ENCODE measurements around the gene EZH1. TPM values are rescaled to one million over a fixed set of nuclear protein-coding genes. Genes with fewer than 3 reads are reported as not detected.

EZH1 gene
- total RNA-seq, 1 experiment from 2014 or later, result 45.5 TPM

DNA sequence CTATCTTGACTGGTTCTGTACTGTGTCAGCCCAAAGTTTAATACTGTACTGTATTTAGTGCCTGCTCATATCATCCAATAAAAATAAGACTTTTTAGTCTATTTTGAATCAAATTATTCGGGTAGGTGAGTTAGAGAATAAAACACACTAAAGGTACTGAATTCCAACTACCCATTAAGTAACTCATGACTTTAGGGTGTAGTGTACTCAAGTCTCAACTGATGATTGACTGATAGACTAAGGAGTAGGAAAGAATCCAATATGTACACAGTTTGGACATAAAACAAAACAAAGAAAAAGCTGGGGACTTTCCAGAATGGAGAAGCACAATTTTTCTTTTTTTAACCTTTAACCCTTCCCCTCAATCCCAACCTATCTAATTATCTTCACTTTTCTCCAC is 4.1 kb downstream of the EZH1 start:
- intact Hi-C loops (cut with micrococcal nuclease; ENCODE audit: unreplicated experiment), result no loop called here
- H3K4me1 Mint-ChIP-seq (ENCODE audit: low read depth, unreplicated experiment), result peaks cover 9% of the 10 kb centered on the region
- no peaks in the 10 kb centered on the region for H3K9me3 Mint-ChIP-seq (ENCODE audit: low read depth, unreplicated experiment)
- DNase-seq, result no peak
- BruUV-seq (replicated peaks), result no TSS peak
- peaks cover 21% of the 10 kb centered on the region for H3K36me3 Mint-ChIP-seq (ENCODE audit: insufficient read depth, unreplicated experiment)
- CTCF ChIA-PET, result no interaction called here
- no peaks in the 10 kb centered on the region for H3K27me3 Mint-ChIP-seq (ENCODE audit: unreplicated experiment)
- H3K27ac Mint-ChIP-seq (ENCODE audit: unreplicated experiment), result no peak overlapping the region
- H3K4me3 Mint-ChIP-seq (ENCODE audit: low read depth, unreplicated experiment), result no peak overlapping the region
- TF ChIP-seq, protein P1, sequence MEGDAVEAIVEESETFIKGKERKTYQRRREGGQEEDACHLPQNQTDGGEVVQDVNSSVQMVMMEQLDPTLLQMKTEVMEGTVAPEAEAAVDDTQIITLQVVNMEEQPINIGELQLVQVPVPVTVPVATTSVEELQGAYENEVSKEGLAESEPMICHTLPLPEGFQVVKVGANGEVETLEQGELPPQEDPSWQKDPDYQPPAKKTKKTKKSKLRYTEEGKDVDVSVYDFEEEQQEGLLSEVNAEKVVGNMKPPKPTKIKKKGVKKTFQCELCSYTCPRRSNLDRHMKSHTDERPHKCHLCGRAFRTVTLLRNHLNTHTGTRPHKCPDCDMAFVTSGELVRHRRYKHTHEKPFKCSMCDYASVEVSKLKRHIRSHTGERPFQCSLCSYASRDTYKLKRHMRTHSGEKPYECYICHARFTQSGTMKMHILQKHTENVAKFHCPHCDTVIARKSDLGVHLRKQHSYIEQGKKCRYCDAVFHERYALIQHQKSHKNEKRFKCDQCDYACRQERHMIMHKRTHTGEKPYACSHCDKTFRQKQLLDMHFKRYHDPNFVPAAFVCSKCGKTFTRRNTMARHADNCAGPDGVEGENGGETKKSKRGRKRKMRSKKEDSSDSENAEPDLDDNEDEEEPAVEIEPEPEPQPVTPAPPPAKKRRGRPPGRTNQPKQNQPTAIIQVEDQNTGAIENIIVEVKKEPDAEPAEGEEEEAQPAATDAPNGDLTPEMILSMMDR (IDR thresholded peaks at IDR 0.05; ENCODE audit: unreplicated experiment), result no peak

DNA sequence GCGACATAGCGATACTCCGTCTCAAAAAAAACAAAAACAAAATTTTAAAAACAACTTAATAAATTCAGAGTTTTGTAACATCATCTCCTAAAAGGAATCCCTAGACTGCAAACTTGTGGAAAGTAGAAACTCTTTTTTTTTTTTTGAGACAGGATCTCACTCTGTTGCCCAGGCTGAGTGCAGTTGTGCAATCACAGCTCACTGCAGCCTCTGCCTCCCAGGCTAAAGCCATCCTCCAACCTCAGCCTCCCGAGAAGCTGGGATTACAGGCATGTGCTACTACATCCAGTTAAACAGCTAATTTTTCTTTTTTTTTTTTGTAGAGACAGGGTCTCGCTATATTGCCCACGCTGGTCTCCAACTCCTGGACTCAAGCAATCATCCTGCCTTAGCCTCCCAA is 19.7 kb downstream of the EZH1 start:
- BruUV-seq (replicated peaks), result no TSS peak
- no peak for DNase-seq
- CTCF ChIA-PET, result interaction anchor here (0.7 to 1.9 kb wide), 2 partner anchors 38 to 215 kb away, joined by 6 read pairs; no protein-coding TSS in a partner anchor
- Mint-ChIP-seq H3K27me3 (ENCODE audit: unreplicated experiment) (no peaks in the 10 kb centered on the region), H3K36me3 (ENCODE audit: insufficient read depth, unreplicated experiment) (peaks cover 59% of the 10 kb centered on the region), H3K27ac (ENCODE audit: unreplicated experiment) (no peak overlapping the region), H3K4me3 (ENCODE audit: low read depth, unreplicated experiment) (no peak overlapping the region), H3K9me3 (ENCODE audit: low read depth, unreplicated experiment) (no peaks in the 10 kb centered on the region), H3K4me1 (ENCODE audit: low read depth, unreplicated experiment) (no peaks in the 10 kb centered on the region)
- TF ChIP-seq, protein P1 (IDR thresholded peaks at IDR 0.05; ENCODE audit: unreplicated experiment), result no peak
- intact Hi-C loops (cut with micrococcal nuclease; ENCODE audit: unreplicated experiment), result no loop called here

DNA sequence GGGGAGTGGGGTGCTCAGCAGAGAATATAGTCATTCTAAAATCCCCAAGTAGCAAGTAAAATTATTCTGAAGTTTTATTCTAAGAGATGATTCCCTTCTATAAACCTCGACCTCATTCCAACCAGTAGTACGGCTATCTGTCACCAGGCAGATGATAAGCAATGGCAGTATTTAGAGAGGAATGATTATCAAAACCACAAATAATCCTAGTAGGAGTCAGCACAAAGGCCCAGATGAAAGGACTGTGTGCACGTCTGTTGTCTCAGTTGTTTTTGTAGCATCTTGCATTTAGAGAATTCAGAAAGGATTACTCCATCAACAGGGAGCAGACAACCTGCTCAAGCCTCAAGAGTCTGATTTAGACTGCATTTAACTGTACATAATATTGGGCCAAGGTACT is 21.2 kb downstream of the EZH1 start:
- Mint-ChIP-seq H3K36me3 (ENCODE audit: insufficient read depth, unreplicated experiment) (peaks cover 55% of the 10 kb centered on the region), H3K4me3 (ENCODE audit: low read depth, unreplicated experiment) (no peak overlapping the region), H3K9me3 (ENCODE audit: low read depth, unreplicated experiment) (no peaks in the 10 kb centered on the region), H3K27ac (ENCODE audit: unreplicated experiment) (no peak overlapping the region), H3K4me1 (ENCODE audit: low read depth, unreplicated experiment) (no peaks in the 10 kb centered on the region), H3K27me3 (ENCODE audit: unreplicated experiment) (no peaks in the 10 kb centered on the region)
- BruUV-seq (replicated peaks), result no TSS peak
- DNase-seq, result no peak
- intact Hi-C loops (cut with micrococcal nuclease; ENCODE audit: unreplicated experiment), result no loop called here
- TF ChIP-seq, protein P1 (IDR thresholded peaks at IDR 0.05; ENCODE audit: unreplicated experiment), result no peak
- CTCF ChIA-PET, result no interaction called here

DNA sequence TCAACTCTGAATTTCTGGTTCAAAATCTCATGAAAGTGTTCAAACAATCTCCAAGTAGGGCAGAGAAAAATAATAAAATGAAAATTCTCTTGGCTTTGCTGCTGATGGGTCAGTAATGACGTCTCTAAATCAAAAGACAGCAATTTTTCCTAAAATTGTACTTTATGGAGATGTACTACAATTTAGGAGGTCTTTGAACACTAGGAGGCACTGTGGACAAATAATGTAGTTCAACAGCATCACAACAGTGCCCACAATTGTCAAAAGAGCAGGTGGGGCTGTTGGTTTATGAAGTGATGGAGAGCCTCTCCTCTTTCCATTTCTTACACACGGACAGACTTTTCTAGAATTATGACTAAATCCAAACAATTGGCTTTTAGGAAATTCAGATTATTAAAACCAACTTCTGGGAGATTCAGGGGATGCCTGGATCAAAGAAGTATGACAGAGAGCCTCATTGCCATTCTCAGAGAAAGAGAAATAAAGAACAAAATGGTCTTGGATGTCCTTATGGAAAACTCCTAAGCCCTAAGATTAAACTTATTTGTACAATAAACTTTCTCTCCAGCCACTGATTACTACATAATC is 23.8 kb downstream of the EZH1 start:
- H3K4me3 Mint-ChIP-seq (ENCODE audit: low read depth, unreplicated experiment), result no peak overlapping the region
- TF ChIP-seq, protein P1 (IDR thresholded peaks at IDR 0.05; ENCODE audit: unreplicated experiment), result peak; percentile 61
- H3K4me1 Mint-ChIP-seq (ENCODE audit: low read depth, unreplicated experiment), result no peaks in the 10 kb centered on the region
- H3K27ac Mint-ChIP-seq (ENCODE audit: unreplicated experiment), result no peak overlapping the region
- no TSS peak for BruUV-seq (replicated peaks)
- CTCF ChIA-PET, result interaction anchor here (2.8 kb wide), 1 partner anchor 42 kb away, joined by 9 read pairs; no protein-coding TSS in a partner anchor
- H3K36me3 Mint-ChIP-seq (ENCODE audit: insufficient read depth, unreplicated experiment), result peaks cover 47% of the 10 kb centered on the region
- no peaks in the 10 kb centered on the region for H3K27me3 Mint-ChIP-seq (ENCODE audit: unreplicated experiment)
- intact Hi-C loops (cut with micrococcal nuclease; ENCODE audit: unreplicated experiment), result loop anchor here (1.0 to 2.0 kb wide), 2 partner anchors 42 to 216 kb away; no protein-coding TSS in a partner anchor
- H3K9me3 Mint-ChIP-seq (ENCODE audit: low read depth, unreplicated experiment), result no peaks in the 10 kb centered on the region
- peak; percentile 57 for DNase-seq
